Stimulated activated CD8-positive, alpha-beta memory T cell treated with anti-CD3 and anti-CD28 coated beads, Interleukin-12 subunit alpha, Interleukin-12 subunit beta, amount 100 ng/mL, for 24 hours (primary cell): ENCODE results near the gene CAMK1D.
"Not testable (repeated sequence)": the region's sequence is repeated elsewhere in the genome, so short reads cannot be mapped to it uniquely, and the experiment has no call there.

Source experiments
- DNase-seq: peaks from one replicate; pipeline ENCODE4 v3.0.0-alpha.2; 2020; ENCODE audit errors: extremely low read depth

The CAMK1D gene

DNA sequence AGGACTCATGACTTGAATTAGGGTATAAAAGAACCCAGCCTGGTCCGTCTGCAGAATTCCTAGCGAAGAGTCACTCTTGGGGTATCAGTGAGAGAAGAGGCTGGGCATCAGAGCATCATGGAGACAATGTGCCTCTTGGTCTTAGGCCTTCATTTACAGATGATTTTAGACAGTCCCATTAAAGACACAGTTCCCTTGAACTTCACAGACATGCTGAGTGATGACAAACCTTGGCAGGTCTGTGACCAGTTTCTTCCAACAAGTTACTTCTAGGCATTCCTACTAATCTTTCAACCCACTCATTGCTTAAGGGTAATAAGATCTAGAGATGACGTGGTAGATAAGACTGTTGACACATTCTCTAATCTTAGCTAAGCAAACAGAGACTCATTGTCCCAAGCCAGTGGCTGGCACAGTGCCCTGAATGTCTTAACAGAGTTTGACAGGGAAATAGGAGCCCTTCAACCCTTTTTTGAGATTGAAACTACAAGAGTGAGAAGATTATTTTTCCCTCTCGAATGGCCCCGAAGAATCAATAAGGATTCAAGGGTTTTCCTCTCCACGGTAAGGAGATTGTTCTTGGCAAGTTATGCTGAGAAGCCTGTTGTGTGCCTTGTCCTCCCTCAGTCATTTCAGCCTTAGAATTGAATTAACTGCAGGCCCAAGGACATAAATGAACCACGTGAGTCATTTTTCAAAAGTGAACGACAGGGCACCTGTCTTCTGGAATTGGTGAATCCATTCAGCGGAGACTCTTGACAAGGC lies 371.1 kb downstream of the CAMK1D start:
- DNase-seq, result no peak

DNA sequence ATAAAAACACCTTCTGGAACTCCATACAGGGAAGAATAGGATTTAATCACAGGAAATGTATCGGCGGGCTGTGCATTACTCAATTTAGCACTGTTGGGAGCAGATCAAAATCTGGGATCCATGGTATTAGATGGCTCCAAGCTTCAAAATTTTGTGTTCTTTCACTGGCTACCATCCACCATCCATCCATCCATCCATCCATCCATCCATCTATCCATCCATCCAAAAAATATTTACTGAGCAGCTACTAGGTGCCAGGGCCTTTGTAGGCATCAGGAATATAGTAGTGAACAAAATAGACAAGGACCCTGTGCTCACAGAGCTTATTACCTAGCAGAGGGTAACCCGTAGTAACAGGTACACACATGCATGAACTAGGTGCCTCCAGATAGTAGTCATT lies 372.0 kb downstream of the CAMK1D start:
- no peak for DNase-seq

GRCh38 chr10:12723220-12723619 lies 373.9 kb downstream of the CAMK1D start:
- DNase-seq, result no peak

- no peak for DNase-seq
Measured at GRCh38 chr10:12724807-12725579, 375.6 kb downstream of the CAMK1D start.

GRCh38 chr10:12725580-12725888 lies 376.2 kb downstream of the CAMK1D start:
- DNase-seq, result not testable (repeated sequence)

DNA sequence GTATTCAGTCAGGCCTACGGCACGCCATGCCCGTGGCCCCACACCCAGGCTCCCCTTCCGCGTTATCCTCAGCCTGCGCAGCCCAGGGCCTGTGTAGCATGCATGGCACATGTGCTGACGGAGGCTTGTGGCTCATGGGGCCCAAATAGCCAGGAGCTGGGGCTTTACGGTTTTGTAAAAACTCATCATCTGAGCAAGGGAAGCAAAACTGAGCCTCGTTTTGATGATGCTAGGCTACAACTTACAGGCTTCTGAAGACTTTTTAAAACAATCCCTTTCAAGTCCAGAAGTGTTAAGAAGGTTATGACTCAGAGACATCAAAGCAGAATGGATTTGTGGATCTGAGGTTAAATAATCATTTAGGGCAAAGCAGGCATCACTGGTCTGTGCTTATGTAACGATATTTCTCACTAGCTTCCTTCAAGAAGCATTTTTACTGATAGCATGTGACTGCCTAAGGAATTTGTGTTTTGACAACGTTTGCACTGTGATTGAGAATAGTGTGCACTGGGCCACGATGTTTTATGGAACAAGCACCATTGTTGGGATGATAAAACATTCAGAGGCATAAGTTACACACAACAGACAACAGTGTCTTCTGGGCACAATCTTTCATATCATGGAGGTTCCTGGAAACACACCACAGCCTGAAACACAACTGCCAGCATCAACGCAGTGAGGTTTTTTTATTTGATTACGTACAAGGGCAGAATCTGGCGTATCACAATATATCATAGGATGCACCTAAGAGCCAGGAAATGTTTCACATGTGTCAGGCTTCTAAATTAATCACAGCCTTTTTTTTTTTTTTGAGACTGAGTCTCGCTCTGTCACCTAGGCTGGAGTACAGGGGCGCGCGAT lies 377.9 kb downstream of the CAMK1D start:
- no peak for DNase-seq

- DNase-seq, result no peak
Measured at GRCh38 chr10:12727832-12728215, 378.5 kb downstream of the CAMK1D start.

DNA sequence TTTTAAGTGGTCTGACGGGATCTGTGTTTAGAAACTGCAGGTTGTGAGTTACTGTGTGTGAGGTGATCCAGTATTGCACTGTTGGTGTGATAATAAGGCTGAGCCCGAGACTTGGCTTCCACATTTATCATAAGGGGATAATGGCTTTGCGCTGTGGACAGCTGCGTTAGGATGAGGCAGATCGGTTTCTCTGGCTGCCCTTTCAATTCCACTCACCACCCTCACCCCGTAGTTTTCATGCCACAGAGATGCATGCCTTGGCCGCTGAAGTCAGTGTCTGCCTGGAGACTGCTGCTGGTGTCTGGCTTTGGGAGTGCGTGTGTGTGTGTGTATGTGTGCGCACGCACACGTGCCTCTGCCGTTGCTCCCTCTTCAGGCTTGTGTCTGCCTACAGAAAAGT lies 379.1 kb downstream of the CAMK1D start:
- DNase-seq, result no peak

GRCh38 chr10:12729885-12730284 lies 380.5 kb downstream of the CAMK1D start:
- DNase-seq, result no peak

GRCh38 chr10:12730809-12731519 lies 381.6 kb downstream of the CAMK1D start:
- no peak for DNase-seq

- DNase-seq, result no peak
Measured at GRCh38 chr10:12733271-12733670, 383.9 kb downstream of the CAMK1D start.

- no peak for DNase-seq
Measured at GRCh38 chr10:12735843-12736462, 386.6 kb downstream of the CAMK1D start.

DNA sequence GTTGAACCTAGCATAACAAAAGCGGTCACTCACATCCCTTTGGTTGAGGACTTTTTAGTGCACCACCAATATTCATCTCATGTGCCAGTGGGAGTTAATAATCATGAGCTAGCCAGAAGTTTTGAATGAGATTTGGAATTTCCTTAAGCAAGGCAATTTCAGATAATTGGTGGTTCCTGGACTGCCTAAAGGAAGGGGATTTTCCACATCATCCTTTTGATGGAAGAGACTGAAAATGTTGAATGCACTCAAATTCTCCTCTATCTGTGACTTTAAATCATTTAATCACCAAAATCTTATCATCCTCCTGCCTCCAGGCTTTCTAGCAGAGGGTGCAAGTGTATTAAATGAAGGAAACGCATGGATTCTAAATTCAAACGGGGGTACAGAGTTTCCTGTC lies 391.5 kb downstream of the CAMK1D start:
- DNase-seq, result no peak

- no peak for DNase-seq
Measured at GRCh38 chr10:12741360-12741804, 392.0 kb downstream of the CAMK1D start.

DNA sequence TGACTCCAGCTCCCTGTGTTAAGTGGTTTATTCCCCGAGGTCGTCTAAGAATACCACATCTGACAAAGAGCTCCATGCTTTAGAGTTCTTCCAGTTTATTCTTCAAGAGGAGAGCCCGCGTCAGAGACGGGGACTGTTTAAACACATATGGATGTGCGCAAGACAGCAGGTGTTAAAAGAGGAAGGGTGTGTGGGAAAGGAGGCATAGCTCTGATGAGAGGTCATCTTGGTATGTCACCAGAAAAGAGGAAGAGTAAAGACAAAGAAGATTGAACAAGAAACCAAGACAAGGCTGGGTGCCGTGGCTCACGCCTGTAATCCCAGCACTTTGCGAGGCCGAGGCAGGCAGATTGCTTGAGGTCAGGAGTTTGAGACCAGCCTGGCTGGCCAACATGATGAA lies 393.4 kb downstream of the CAMK1D start:
- DNase-seq, result no peak

GRCh38 chr10:12743466-12743865 lies 394.1 kb downstream of the CAMK1D start:
- DNase-seq, result not testable (repeated sequence)

DNA sequence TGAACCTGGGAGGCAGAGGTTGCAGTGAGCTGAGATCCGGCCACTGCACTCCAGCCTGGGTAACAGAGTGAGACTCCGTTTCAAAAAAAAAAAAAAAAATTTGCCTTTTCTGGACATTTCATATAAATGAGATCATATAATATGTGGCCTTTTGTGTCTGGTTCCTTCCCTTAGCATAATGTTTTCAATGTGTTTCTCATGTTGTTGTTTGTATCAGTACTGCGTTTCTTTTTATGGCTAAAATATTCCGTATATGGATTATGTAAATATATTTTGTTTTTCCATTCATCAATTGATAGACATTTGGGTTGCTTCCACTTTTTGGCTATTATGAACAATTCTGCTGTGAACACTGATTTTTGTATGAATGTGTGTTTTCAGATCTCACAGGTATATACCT lies 394.6 kb downstream of the CAMK1D start:
- DNase-seq, result no peak

DNA sequence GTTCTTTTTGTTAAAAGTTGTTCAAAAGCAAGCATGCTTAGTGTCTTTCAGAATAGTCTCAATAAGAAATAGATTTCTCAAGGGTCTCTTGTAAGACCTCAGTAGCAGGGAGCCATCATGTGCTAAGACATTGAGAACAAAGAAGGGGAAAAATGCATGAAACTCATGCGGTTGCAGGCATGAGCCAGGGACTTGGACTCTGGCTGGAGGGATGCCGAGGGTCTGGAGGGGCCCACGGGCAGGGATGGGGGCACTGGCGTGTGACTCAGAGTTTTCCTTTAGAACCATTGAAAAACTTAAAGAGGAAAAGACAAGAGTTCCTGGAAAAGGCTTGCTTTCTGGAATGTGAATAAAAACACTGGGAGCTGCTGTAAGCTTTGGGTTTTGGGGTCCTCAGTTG lies 398.8 kb downstream of the CAMK1D start:
- no peak for DNase-seq

GRCh38 chr10:12749760-12750478 lies 400.6 kb downstream of the CAMK1D start:
- DNase-seq, result no peak

DNA sequence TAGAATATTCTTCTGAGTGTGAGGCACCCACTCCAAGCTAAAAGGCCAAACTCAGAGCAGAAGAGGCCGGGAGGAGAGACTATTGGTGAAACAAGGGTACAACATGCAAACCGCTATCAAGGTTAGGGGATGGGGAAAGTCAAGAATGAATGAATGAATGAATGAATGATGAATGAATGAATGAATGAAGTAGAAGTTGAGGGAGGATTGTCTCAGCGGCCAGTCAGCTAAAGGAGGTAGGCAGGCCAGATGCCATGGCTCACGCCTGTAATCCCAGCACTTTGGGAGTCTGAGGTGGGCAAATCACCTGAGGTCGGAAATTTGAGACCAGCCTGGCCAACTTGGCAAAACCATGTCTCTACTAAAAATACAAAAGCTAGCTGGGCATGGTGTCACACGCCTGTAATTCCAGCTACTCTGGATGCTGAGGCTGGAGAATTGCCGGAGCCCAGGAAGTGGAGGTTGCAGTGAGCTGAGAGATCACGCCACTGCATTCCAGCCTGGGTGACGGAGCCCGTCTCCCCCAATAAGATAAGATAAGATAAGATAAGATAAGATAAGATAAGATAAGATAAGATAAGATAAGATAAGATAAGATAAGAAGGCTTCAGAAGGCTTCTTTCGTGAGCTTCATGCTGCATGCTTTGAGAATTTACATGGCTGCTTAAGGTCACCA lies 401.3 kb downstream of the CAMK1D start:
- no peak for DNase-seq
